Activated CD8-positive, alpha-beta memory T cell treated with anti-CD3 and anti-CD28 coated beads, Interleukin-2, amount 50 U/mL, for 48 hours (primary cell): ENCODE measurements around the gene ARHGAP22.
"Not testable (repeated sequence)": the region's sequence is repeated elsewhere in the genome, so short reads cannot be mapped to it uniquely, and the experiment has no call there.

Source experiments
- DNase-seq: peaks from one replicate; pipeline ENCODE4 v3.0.0-alpha.2; 2020

Gene ARHGAP22

DNA sequence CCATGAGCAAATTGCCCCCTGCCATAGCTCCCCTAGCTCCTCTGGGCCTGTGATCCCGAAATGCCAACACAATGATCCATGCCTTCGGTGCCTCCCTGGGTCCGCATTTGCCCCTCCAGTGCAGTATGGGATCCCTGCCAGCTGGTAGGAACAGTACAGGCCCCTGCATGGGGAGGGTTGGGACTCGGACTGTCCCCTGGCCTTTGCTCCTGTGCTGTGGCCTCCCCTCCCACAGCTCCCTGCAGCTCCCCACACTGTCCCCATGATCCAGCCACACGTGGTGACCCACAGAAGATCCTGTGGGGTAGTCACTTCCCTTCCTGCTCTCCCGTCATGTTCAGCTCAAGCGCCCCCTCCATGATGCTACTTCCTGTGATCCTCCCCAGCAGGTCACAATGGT lies 158.1 kb downstream of the ARHGAP22 start:
- peak; percentile 28 for DNase-seq

DNA sequence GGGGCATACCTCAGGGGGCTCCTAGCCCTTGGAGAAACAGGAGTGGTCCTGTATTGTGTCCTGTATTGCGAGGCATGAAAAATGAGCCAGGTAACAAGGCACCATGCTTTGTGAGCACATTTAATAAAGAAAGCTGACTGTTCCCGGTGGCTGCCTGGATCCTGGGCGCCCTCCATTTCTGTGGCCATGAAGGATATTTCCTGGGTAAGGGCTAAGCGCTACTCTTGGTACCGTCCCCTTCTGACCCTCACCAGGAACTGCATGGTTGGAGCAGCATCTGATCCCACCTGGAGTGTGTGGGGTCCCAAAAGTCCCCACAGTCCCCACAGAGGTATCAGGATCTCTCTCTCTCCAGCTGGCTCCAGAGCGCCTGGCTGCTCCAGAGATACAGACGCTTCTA lies 158.9 kb downstream of the ARHGAP22 start:
- DNase-seq, result no peak

DNA sequence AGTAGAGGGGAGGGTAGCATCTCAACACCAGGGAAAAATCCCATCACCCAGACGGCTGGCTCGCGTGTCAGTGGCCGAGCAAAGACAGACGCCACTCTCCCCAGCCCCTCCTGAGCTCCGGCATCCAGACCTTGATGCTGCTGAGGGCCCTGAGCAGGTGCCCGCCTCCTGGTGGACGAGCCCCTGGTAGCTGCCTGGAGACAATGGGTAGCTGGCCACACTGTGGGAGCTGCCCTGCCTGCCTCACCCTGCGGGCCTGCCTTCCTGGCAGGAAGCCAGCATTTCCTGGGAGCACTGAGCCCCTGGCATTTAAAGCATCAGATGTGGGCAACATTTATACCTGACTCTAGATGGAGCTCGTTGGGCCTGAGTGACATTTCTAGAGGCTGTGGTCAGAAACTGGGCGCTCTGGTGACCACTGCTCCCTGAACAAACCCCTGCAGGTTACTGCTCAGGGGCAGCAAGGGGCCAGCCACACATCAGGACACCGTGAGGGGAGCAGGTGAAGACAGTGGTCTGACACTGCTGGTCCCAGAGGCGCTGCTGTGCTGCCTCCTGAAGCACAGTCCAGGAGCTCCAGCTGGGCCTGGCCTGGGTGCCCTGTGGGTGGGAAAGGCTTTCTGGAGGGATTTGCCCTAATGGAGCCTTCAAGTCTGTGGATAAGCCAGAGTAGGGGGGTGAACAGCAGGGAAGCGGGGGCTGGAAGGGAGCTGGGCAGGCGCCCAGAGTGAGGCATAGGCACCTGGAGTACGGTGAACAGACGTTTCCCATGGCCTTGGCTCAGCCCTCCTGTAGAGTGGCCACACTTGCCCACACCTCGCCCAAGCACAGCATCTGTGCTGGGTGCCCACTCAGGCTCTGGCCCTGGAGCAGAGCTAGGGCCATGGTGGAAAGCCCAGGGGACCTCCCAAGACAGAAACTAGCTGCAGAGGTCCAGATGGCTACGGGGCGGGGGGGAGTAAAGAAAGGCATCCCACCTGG lies 159.7 kb downstream of the ARHGAP22 start:
- DNase-seq, result peak; percentile 41

DNA sequence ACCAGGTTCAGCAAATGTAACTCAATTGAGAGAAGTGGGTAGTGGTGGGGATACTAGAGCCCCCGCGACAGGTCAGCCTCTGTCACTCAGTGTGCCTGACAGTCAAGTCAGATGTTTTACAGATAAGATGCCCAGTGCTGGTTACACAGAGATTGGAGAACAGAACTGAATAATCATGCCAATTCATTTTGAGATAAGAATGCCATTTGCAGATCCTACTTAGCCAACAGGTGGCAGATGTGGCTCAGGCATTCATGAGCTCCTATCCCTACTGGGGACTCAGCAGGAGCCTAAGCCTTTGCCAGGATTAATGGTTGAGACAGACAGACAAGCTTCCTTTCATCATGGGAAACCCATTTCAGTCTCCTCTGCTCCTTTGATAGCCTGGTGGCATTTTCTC lies 160.6 kb downstream of the ARHGAP22 start:
- DNase-seq, result no peak

DNA sequence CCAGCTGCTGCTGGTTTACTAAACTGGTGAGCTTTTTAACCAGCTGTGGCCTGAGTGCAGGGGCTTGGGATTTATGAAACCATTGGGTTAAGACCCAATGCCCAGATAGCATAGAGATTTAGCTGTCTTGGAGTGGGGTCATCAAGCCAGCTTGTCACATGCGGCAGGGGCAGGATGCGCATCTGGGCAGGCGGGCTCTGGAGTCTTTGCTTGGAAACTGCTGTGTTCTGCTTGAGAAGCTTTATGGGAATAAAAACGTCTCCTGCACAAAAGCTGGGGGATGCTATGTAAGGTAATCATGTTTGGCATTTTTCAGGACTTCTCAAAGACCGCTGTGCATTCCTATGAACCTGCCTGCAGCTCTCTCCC lies 162.1 kb downstream of the ARHGAP22 start:
- DNase-seq, result no peak

DNA sequence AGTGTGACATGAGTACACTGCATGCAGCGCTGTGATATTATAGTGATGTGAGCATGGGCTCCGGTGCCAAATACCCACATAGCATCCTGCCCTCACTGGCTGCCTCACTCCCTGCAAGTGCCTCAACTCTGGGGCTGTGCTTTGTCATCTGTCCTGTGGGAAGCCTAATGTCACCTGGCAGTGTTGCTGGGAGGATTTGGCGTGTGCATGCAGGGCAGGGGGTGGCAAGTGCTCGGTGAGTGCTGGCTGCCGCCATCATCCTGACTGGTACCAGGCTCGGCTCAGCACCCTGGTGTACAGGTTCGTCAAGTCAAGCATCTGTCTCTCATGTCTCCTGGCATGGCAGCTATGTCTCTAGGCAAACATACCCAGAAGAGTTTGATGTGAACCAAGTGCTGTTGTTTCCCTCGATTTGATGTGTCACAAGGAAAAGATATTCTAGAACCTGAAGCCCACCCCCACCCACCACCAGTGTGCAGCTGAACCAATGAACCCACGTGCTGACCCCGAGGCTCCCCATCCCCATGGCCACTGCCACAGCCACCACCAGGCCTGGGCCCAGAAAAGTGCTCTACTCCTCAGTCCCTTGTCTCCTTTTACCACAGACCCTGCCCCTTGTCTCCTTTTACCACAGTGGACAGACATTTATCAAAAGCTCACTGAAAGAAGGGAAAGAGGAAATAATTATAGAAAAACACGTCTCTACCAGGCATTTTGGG lies 162.6 kb downstream of the ARHGAP22 start:
- no peak for DNase-seq

DNA sequence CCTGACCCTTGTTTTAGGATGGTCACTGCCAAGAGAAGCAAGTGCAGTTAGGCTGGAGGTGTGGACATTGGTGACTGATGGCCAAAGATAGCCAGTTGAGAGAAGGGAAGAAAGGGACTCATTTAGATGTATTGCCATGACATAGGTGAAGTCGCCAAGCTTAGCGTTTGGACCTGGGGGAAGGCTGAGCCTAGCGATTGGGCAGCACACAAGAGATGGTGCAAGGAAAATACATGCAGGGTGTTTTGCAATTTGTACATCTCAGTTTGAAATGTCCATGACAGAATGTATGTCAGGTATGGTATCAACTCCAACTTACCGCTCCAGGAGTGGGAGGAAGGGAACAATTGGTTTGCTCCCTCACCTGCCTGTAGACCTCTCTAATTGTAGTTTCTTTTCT lies 164.1 kb downstream of the ARHGAP22 start:
- DNase-seq, result no peak

DNA sequence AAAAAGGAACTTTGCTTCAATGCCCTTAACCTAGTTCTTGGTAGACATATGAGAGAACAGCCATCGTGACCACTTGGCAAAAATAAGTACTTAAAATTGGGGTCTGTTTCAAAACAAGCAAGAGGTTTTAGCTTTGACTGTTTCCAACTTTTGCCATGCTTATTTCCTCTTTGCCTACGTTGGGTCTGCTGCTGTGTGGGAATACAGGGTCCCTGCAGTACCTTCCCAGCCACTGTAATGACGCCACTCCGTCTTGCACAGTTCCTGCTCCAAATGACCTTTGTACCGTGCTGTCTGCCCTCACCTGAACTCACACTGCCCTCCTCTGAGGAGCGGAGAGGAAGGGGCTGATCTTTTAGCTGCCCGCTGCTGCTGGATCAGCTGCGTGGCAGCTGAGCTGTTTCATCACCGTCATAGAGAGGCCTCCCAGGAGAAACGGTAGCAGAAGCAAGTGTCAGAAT lies 165.3 kb downstream of the ARHGAP22 start:
- peak; percentile 38 for DNase-seq

DNA sequence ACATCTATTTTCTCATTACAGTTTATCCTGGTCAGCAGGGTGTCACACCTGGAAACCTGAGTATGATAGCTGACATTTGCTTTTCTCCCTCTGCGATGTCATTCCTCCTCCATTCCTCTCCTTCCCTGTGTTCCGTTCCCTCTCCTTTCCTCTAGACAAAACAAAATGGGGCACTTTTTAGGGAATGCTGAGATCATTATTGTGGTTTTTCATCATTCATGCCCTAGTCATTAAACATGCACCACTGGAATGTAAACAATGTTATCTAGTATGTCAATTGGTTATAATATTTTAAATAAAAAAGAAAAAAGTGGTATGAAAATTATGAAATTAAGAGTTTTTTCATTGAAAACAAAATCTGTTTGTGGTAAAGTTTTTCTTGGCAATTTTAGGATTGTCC lies 165.8 kb downstream of the ARHGAP22 start:
- no peak for DNase-seq

DNA sequence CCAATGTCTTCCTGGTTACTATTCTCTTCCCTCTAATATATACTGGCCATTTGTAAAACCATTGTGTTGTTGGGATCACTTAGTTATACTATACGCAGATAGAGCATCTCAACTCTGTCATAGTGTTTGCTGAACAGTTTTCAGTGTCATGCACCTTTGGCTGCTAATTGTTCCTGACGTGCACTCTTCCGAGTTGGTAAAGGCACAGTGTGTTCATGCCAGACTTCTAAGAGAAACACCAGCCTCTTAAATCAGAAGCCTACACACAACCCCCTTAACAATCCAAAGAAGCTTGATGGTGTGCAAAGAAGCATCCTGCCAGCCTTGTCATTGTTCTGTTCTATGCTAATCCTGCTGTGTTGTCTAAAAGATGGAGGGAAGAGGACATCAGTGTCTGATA lies 167.3 kb downstream of the ARHGAP22 start:
- DNase-seq, result no peak

DNA sequence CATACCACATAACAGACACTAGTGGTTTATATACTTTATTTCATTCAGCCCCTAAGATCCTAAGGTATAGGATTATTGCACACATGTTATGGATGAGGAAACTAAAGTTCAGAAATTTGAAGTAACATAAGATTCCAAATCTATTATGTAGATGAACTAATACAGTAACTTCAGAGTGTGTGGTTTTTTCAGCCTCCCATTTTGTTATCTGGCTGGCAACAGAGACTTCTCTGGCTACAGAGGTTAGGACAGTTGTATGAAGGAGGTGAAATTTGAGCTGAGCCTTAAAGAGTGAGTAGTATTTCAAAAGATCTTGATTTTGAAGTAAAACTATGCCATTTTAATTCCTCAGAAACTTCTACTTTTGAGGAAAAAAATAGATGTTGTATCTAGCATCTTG lies 173.0 kb downstream of the ARHGAP22 start:
- DNase-seq, result no peak

DNA sequence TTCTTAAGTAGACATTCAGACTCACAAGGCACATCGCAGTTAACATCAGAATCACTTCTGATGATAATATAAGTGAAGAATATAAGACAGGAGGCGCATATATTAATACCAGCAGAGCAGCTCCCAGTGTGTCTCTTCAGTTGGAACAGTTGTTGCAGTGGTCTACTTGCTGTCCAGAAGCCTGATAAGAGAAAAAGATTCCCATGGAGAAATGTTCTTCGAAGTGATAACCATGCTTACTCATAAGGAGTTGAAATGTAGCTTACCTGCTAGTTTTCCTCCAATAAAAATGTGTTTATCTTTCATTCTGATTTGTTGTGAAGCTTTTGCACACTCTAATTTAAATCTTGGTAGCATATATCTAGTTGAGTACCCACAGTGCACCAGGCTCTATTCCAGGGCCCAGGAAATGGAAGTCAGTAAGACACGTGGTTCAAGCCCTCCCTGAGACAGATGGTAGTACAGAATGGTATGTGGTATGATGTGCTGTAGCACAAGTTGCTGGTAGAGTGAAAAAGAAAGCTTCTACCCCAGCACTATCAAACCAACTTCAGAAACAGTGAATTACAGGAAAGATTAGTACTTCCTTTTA lies 174.4 kb downstream of the ARHGAP22 start:
- no peak for DNase-seq

DNA sequence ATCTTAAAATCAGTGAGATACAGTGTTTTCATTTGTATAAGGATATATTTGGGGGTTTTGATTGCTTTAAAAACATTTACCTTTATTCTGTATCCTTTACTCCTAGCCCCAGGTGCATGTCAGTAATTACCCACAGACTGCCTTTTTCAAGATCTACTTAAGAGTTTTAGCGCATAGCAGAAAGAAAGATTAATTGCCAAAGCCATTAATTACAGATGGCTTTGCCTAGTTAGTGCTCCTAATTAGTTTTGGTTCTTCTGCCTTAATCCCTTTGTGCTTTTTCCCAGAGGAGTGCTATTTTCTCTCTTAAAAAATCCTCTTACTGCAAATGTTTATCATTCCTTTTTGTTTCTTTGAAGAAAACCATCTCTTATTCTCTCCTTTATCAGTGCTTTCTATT lies 175.6 kb downstream of the ARHGAP22 start:
- no peak for DNase-seq

DNA sequence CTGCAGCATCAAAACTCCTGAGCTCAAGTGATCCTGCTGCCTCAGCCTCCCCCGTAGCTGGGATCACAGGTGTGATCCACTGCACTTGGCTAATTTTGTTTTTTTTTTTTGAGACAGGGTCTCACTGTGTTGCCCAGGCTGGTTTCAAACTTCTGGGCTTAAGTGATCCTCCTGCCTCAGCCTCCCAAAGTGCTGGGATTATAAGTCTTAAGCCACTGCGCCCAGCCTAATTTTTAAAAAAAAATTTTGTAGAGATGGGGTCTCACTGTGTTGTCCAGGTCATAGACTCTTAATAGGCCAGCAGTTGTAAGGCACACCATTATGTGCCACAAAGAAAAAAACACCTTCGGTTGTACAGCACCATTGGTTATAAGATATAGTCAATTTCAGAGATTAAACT lies 176.0 kb downstream of the ARHGAP22 start:
- DNase-seq, result no peak

DNA sequence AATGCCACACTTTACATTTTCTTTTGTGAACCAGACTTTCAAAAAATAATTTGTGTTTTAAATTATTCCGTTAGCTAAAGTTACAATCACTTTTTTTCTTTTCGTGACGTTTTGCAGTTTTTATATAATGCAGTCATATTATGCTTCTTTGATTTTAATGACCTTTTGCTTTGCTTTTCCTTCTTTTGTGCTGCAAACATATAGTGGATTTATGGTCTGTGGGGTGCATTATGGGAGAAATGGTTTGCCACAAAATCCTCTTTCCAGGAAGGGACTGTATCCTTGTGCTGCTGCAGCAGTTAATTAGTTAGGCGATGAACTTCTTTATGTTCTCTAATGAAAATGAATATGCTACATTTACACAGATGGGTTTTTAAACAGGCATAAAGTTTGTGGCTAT lies 181.0 kb downstream of the ARHGAP22 start:
- no peak for DNase-seq

DNA sequence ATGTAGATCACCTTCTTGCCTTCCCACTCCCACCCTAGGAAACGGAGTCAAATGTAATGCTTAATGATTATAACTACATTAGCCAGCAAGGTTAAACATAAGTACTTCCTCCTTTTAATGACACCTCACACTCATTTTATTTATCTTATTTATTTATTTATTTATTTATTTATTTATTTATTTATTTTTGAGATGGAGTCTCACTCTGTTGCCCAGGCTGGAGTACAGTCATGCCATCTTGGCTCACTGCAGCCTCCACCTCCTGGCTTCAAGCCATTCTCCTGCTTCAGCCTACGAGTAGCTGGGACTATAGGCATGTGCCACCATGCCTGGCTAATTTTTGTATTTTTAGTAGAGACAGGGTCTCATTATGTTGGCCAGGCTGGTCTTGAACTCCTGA lies 183.0 kb downstream of the ARHGAP22 start:
- DNase-seq, result not testable (repeated sequence)

DNA sequence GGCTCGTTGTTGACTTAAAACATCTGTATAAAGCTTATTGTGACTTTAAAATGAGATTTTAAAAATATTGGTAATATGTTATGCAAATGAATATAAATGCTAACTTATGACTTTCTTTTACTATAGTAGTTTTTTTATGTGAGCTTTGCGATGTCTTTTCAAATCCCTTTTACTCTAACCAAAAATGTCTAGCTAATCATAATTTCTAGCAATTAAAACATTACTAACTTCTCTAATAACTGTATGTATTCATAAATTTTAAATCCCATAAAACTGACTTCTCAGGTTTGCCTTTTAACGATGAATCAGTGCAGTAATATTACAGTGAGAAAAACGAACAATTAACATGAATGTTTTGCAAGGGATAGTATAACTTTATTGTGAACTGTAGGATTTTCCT lies 185.2 kb downstream of the ARHGAP22 start:
- DNase-seq, result no peak

DNA sequence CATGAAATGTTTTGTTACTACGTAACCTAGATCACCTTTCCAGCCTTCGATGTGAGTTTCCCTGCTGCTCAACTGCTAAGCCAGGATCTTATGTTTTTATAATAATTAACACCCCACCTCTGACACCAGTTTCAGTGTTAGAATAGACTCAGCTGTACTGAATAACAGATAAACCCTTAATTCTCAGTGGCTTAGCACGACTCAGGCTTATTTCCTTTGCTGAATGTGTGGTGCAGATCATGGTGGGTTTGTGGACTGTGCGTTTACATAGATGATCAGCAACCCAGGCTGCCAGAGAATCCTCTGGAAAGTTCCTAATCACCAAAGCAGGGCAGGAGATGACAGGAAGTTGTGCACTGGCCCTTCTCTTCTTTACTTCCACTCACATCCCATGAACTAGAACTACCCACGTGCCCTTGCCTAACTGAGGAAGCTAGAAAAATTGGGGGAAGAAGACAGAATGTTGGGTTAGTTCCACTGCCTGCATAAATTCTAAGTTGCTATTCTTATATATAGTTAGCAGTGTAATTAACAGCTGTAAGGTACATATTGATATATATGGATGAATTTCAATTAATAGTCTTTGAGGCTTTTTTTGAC lies 186.6 kb downstream of the ARHGAP22 start:
- no peak for DNase-seq

DNA sequence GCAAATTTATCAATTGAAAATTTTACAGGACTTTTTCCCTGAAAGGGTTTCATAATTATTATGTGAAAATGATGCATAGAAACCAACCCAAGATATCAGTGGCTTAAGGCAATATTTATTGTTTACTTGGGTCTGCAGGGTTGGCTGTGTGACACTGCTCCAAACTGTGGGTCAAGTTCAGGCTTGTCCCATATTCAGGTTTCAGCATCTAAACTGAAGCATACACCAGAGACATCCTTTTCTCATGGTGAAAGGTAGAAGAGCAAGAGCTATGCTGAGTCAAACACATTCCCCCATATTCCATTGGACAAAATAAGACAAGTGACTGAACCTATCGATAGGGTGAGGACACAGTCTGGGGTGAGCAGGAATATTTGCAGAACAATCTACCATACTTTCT lies 187.5 kb downstream of the ARHGAP22 start:
- no peak for DNase-seq

DNA sequence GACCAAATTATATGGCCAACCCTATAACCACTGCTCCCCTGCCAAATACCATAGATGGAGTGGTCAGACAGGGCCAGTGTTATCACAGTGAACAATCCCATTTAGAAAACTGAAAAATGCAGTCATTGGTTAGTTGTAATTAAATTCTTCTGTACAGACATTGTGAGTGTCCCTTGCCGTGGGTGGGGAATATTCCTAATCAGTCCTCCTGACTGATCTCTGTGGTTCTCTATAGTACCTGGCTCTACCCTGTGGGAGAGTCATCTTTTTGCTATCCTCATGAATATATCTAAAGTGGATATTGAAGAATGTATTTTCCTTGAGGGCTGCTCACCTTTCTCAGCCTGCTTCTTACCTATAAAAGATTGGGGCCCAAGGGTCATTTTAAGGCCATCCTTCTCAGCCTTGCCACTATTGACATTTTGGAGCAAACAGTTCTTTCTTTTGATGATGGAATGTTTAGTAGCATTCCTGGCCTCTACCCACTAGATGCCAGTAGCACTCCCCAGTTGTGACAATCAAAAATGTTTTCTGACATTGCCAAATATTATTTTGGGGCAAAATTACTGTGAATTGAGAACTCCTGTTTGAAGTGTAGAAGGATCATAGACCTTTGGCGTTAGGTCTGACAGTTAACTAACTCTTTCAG lies 188.2 kb downstream of the ARHGAP22 start:
- DNase-seq, result no peak

DNA sequence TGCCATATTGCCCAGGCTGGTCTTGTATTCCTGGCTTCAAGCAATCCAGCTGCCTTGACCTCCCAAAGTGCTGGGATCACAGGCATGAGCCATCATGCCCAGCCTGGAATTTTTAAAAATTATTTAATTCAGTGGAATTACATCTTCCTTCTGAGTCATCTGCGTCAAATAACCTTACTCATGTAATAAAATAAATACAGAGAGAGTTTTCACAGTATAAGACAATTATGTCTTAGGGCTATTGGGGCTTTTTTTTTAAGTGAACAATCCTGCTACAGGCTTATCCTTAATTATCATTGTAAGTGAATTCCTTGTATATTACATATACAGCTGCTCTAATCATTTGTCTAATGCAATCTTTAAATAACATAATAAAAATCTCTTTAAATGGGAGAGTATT lies 190.1 kb downstream of the ARHGAP22 start:
- no peak for DNase-seq

DNA sequence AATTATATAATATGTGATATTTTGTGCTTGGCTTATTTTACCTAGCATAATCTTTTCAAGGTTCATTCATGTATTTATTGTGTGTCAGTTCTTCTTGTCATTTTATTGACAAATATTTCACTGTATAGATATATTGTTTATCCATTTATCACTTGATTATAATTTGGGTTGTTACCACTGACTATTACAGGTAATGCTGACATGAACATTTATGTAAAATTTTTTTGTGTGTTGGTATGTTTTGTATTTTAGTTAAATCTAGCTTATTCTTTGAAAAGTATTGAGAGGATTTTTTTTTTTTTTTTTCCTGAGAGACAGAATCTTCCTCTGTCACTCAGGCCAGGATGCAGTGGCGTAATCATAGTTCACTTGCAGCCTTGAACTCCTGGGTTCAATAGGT lies 190.7 kb downstream of the ARHGAP22 start:
- DNase-seq, result no peak

DNA sequence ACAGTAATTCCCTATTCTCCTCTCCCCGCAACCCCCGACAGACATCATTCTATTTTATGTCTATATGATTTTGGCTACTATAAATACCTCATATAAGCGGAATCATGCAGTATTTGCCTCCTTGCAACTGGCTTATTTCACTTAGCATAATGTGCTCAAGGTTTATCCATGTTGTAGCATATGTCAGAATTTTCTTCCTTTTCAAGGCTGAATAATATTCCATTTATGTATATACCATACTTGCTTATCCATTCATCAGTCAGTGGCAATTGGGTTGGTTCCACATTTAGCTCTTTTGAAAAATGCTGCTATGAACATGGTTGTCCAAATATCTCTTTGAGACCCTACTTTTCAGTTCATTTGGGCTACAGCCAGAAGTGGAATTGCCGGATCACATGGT lies 191.9 kb downstream of the ARHGAP22 start:
- no peak for DNase-seq
